SK-N-SH treated with all-trans-retinoic acid at 6 μM for 48 hours (cell line): ENCODE results near the gene DENND5A.

Experiments
- ARNTL ChIP-seq: fragments of 450-650 bp; formaldehyde crosslinking; IDR thresholded peaks from 2 replicates; pipeline ENCODE4 v1.5.0; 2020; ENCODE audit warnings: low read depth, mild to moderate bottlenecking, moderate library complexity, borderline replicate concordance
- BACH2 ChIP-seq: fragments of 250-450 bp; sonication (Bioruptor Pico); IDR thresholded peaks from 2 replicates; pipeline ENCODE4 v1.9.0; 2021; ENCODE audit warnings: mild to moderate bottlenecking, borderline replicate concordance
- CREB5 ChIP-seq: fragments of 250-450 bp; sonication (Bioruptor Pico); IDR thresholded peaks from 2 replicates; pipeline ENCODE4 v1.5.1; 2020; ENCODE audit warnings: low read depth, mild to moderate bottlenecking, moderate library complexity
- CSRNP3 ChIP-seq: fragments of 250-450 bp; sonication (Bioruptor Pico); IDR thresholded peaks from 2 replicates; pipeline ENCODE4 v1.5.1; 2021; ENCODE audit warnings: mild to moderate bottlenecking, moderate library complexity
- GLIS3 ChIP-seq: fragments of 250-450 bp; sonication (Bioruptor Pico); IDR thresholded peaks from 2 replicates; pipeline ENCODE4 v1.5.0; 2020; ENCODE audit warnings: mild to moderate bottlenecking, moderate library complexity
- OSR1 ChIP-seq: fragments of 250-450 bp; sonication (Bioruptor Pico); IDR thresholded peaks from 2 replicates; pipeline ENCODE4 v1.8.0; 2022; ENCODE audit warnings: moderate library complexity, mild to moderate bottlenecking, inconsistent platforms
- PATZ1 ChIP-seq: fragments of 250-450 bp; sonication (Bioruptor Pico); IDR thresholded peaks from 2 replicates; pipeline ENCODE4 v1.8.0; 2020; ENCODE audit warnings: mild to moderate bottlenecking, moderate library complexity, borderline replicate concordance
- RARB ChIP-seq: fragments of 250-450 bp; sonication (Bioruptor Pico); IDR thresholded peaks from 2 replicates; pipeline ENCODE4 v1.8.0; 2021; ENCODE audit warnings: mild to moderate bottlenecking, moderate library complexity
- TSHZ2 ChIP-seq: fragments of 250-450 bp; sonication (Bioruptor Pico); IDR thresholded peaks from 2 replicates; pipeline ENCODE4 v1.5.0; 2020; ENCODE audit warnings: mild to moderate bottlenecking, moderate library complexity
- ZFP3 ChIP-seq: fragments of 250-450 bp; sonication (Bioruptor Pico); IDR thresholded peaks from 2 replicates; pipeline ENCODE4 v1.5.0; 2020; ENCODE audit warnings: mild to moderate bottlenecking, moderate library complexity
- ZFP30 ChIP-seq: fragments of 450-650 bp; formaldehyde crosslinking; IDR thresholded peaks from 2 replicates; pipeline ENCODE4 v1.5.0; 2022; ENCODE audit warnings: mild to moderate bottlenecking, moderate library complexity
- ZNF565 ChIP-seq: fragments of 450-650 bp; formaldehyde crosslinking; conservative IDR thresholded peaks from 2 replicates; pipeline ENCODE4 v1.5.0; 2020; ENCODE audit warnings: low read depth, mild to moderate bottlenecking, moderate library complexity
- TF ChIP-seq, protein P1 (sequence below): fragments of 250-450 bp; sonication (Bioruptor Pico); IDR thresholded peaks from 2 replicates; pipeline ENCODE4 v1.8.0; 2021; ENCODE audit warnings: low read depth, mild to moderate bottlenecking, moderate library complexity, borderline replicate concordance

- no peak for TF ChIP-seq CSRNP3 (CRISPR knock-in tag)
- TF ChIP-seq ZFP3: no peak
- TF ChIP-seq, protein P1, sequence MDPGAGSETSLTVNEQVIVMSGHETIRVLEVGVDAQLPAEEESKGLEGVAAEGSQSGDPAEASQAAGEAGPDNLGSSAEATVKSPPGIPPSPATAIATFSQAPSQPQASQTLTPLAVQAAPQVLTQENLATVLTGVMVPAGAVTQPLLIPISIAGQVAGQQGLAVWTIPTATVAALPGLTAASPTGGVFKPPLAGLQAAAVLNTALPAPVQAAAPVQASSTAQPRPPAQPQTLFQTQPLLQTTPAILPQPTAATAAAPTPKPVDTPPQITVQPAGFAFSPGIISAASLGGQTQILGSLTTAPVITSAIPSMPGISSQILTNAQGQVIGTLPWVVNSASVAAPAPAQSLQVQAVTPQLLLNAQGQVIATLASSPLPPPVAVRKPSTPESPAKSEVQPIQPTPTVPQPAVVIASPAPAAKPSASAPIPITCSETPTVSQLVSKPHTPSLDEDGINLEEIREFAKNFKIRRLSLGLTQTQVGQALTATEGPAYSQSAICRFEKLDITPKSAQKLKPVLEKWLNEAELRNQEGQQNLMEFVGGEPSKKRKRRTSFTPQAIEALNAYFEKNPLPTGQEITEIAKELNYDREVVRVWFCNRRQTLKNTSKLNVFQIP: no peak
- TF ChIP-seq CREB5 (CRISPR knock-in tag): no peak
- no peak for TF ChIP-seq BACH2 (CRISPR knock-in tag)
- no peak for TF ChIP-seq ZFP30 (CRISPR knock-in tag)
- TF ChIP-seq TSHZ2 (CRISPR knock-in tag): no peak
- no peak for TF ChIP-seq GLIS3 (CRISPR knock-in tag)
- TF ChIP-seq PATZ1 (CRISPR knock-in tag): no peak
- no peak for TF ChIP-seq OSR1 (CRISPR knock-in tag)
- no peak for TF ChIP-seq ZNF565 (CRISPR knock-in tag)
- TF ChIP-seq RARB: no peak
- TF ChIP-seq ARNTL (CRISPR knock-in tag): no peak
Measured at GRCh38 chr11:9130297-9130696, 134.9 kb downstream of the DENND5A start.
